Measurements from ENCODE around the gene ZBTB20. TPM values are rescaled to one million over a fixed set of nuclear protein-coding genes. Genes with fewer than 3 reads are reported as not detected.

Gene ZBTB20
- polyA plus RNA-seq, 4 donors: 0.27 to 2.2 (median 1.3) TPM

GRCh38 chr3:114718071-114718897 lies 428.8 kb downstream of the ZBTB20 start:
- DNase-seq (peak in 1 of 2 donors; percentile 24), FAIRE-seq (no peak)
- Histone ChIP-seq H3K36me3 (ENCODE audit: control insufficient read depth in 3 of 3, insufficient read depth in 2 of 3, low read depth in 1 of 3, low read length in 3 of 3) (peaks cover 0 to 1% (median 0%) of the 10 kb centered on the region in 3 donors), H3K4me3 (ENCODE audit: low read depth in 1 of 3, low read length in 3 of 3) (peak overlapping the region in 2 of 3 donors; percentile 10 to 23), H3K4me1 (ENCODE audit: control insufficient read depth in 3 of 3, insufficient read depth in 2 of 3, low read depth in 1 of 3, low read length in 2 of 3) (peaks cover 10 to 35% (median 15%) of the 10 kb centered on the region in 3 donors), H3K9me3 (ENCODE audit: control insufficient read depth in 2 of 2, insufficient read depth in 1 of 2, low read depth in 1 of 2, low read length in 1 of 2) (no peaks in the 10 kb centered on the region), H3K27ac (ENCODE audit: low read depth in 1 of 3, low read length in 2 of 3) (peak overlapping the region in 2 of 3 donors; percentile 4 to 49), H3K27me3 (ENCODE audit: control insufficient read depth in 3 of 3, insufficient read depth in 3 of 3, low read length in 3 of 3) (no peaks in the 10 kb centered on the region)
- WGBS, 3 donors: 13 to 65% (median 37%) methylated on average over 7 of the region's 7 CpGs

- DNase-seq (peak in 1 of 2 donors; percentile 40), FAIRE-seq (no peak)
- peaks cover 0 to 1% (median 0%) of the 10 kb centered on the region in 3 donors for H3K36me3 ChIP-seq (ENCODE audit: control insufficient read depth in 3 of 3, insufficient read depth in 2 of 3, low read depth in 1 of 3, low read length in 3 of 3)
- H3K4me3 ChIP-seq (ENCODE audit: low read depth in 1 of 3, low read length in 3 of 3): no peak overlapping the region
- H3K27ac ChIP-seq (ENCODE audit: low read depth in 1 of 3, low read length in 2 of 3): peak overlapping the region in 2 of 3 donors; percentile 7 to 39
- no peaks in the 10 kb centered on the region for H3K27me3 ChIP-seq (ENCODE audit: control insufficient read depth in 3 of 3, insufficient read depth in 3 of 3, low read length in 3 of 3)
- H3K9me3 ChIP-seq (ENCODE audit: control insufficient read depth in 2 of 2, insufficient read depth in 1 of 2, low read depth in 1 of 2, low read length in 1 of 2): no peaks in the 10 kb centered on the region
- H3K4me1 ChIP-seq (ENCODE audit: control insufficient read depth in 3 of 3, insufficient read depth in 2 of 3, low read depth in 1 of 3, low read length in 2 of 3): peaks cover 10 to 35% (median 15%) of the 10 kb centered on the region in 3 donors
Measured at GRCh38 chr3:114716916-114717315, 430.2 kb downstream of the ZBTB20 start.

- H3K4me1 ChIP-seq (ENCODE audit: control insufficient read depth in 3 of 3, insufficient read depth in 2 of 3, low read depth in 1 of 3, low read length in 2 of 3): peaks cover 10 to 35% (median 11%) of the 10 kb centered on the region in 3 donors
- H3K4me3 ChIP-seq (ENCODE audit: low read depth in 1 of 3, low read length in 3 of 3): no peak overlapping the region
- FAIRE-seq (no peak), DNase-seq (no peak)
- H3K27ac ChIP-seq (ENCODE audit: low read depth in 1 of 3, low read length in 2 of 3): no peak overlapping the region
- no peaks in the 10 kb centered on the region for H3K9me3 ChIP-seq (ENCODE audit: control insufficient read depth in 2 of 2, insufficient read depth in 1 of 2, low read depth in 1 of 2, low read length in 1 of 2)
- 51 to 80% (median 55%) methylated on average over 5 of the region's 5 CpGs for WGBS, 3 donors
- no peaks in the 10 kb centered on the region for H3K27me3 ChIP-seq (ENCODE audit: control insufficient read depth in 3 of 3, insufficient read depth in 3 of 3, low read length in 3 of 3)
- peaks cover 0 to 1% (median 0%) of the 10 kb centered on the region in 3 donors for H3K36me3 ChIP-seq (ENCODE audit: control insufficient read depth in 3 of 3, insufficient read depth in 2 of 3, low read depth in 1 of 3, low read length in 3 of 3)
Measured at GRCh38 chr3:114716126-114716525, 431.0 kb downstream of the ZBTB20 start.

GRCh38 chr3:114714957-114715460 lies 432.1 kb downstream of the ZBTB20 start:
- peak overlapping the region in 1 of 3 donors; percentile 17 for H3K4me3 ChIP-seq (ENCODE audit: low read depth in 1 of 3, low read length in 3 of 3)

GRCh38 chr3:114714237-114714636 lies 432.9 kb downstream of the ZBTB20 start:
- Histone ChIP-seq H3K27me3 (ENCODE audit: control insufficient read depth in 3 of 3, insufficient read depth in 3 of 3, low read length in 3 of 3) (no peaks in the 10 kb centered on the region), H3K9me3 (ENCODE audit: control insufficient read depth in 2 of 2, insufficient read depth in 1 of 2, low read depth in 1 of 2, low read length in 1 of 2) (no peaks in the 10 kb centered on the region), H3K36me3 (ENCODE audit: control insufficient read depth in 3 of 3, insufficient read depth in 2 of 3, low read depth in 1 of 3, low read length in 3 of 3) (peaks cover 0 to 1% (median 0%) of the 10 kb centered on the region in 3 donors), H3K4me1 (ENCODE audit: control insufficient read depth in 3 of 3, insufficient read depth in 2 of 3, low read depth in 1 of 3, low read length in 2 of 3) (peaks cover 10 to 30% (median 11%) of the 10 kb centered on the region in 3 donors), H3K4me3 (ENCODE audit: low read depth in 1 of 3, low read length in 3 of 3) (no peak overlapping the region), H3K27ac (ENCODE audit: low read depth in 1 of 3, low read length in 2 of 3) (no peak overlapping the region)
- DNase-seq (no peak), FAIRE-seq (no peak)
- WGBS, 3 donors: 67 to 74% (median 73%) methylated on average over 2 of the region's 2 CpGs

More at GRCh38 chr3:114714957-114715460, 432.1 kb downstream of the ZBTB20 start:
- H3K27ac ChIP-seq (ENCODE audit: low read depth in 1 of 3, low read length in 2 of 3): peak overlapping the region; percentile 0 to 41 (median 37)
- H3K36me3 ChIP-seq (ENCODE audit: control insufficient read depth in 3 of 3, insufficient read depth in 2 of 3, low read depth in 1 of 3, low read length in 3 of 3): peaks cover 0 to 1% (median 0%) of the 10 kb centered on the region in 3 donors
- no peaks in the 10 kb centered on the region for H3K9me3 ChIP-seq (ENCODE audit: control insufficient read depth in 2 of 2, insufficient read depth in 1 of 2, low read depth in 1 of 2, low read length in 1 of 2)
- H3K27me3 ChIP-seq (ENCODE audit: control insufficient read depth in 3 of 3, insufficient read depth in 3 of 3, low read length in 3 of 3): no peaks in the 10 kb centered on the region
- WGBS, 3 donors: 17 to 67% (median 45%) methylated on average over 7 of the region's 7 CpGs
- DNase-seq (peak; percentile 56), FAIRE-seq (no peak)
- peaks cover 10 to 35% (median 11%) of the 10 kb centered on the region in 3 donors for H3K4me1 ChIP-seq (ENCODE audit: control insufficient read depth in 3 of 3, insufficient read depth in 2 of 3, low read depth in 1 of 3, low read length in 2 of 3)

GRCh38 chr3:114712728-114713492 lies 434.2 kb downstream of the ZBTB20 start:
- H3K4me1 ChIP-seq (ENCODE audit: control insufficient read depth in 3 of 3, insufficient read depth in 2 of 3, low read depth in 1 of 3, low read length in 2 of 3): peaks cover 10 to 26% (median 11%) of the 10 kb centered on the region in 3 donors
- 94 to 98% (median 96%) methylated on average over 9 of the region's 9 CpGs for WGBS, 3 donors
- peaks cover 0 to 1% (median 0%) of the 10 kb centered on the region in 3 donors for H3K36me3 ChIP-seq (ENCODE audit: control insufficient read depth in 3 of 3, insufficient read depth in 2 of 3, low read depth in 1 of 3, low read length in 3 of 3)
- DNase-seq (no peak), FAIRE-seq (no peak)
- H3K4me3 ChIP-seq (ENCODE audit: low read depth in 1 of 3, low read length in 3 of 3): no peak overlapping the region
- H3K9me3 ChIP-seq (ENCODE audit: control insufficient read depth in 2 of 2, insufficient read depth in 1 of 2, low read depth in 1 of 2, low read length in 1 of 2): no peaks in the 10 kb centered on the region
- H3K27ac ChIP-seq (ENCODE audit: low read depth in 1 of 3, low read length in 2 of 3): no peak overlapping the region
- H3K27me3 ChIP-seq (ENCODE audit: control insufficient read depth in 3 of 3, insufficient read depth in 3 of 3, low read length in 3 of 3): no peaks in the 10 kb centered on the region

GRCh38 chr3:114711321-114711886 lies 435.7 kb downstream of the ZBTB20 start:
- no peaks in the 10 kb centered on the region for H3K27me3 ChIP-seq (ENCODE audit: control insufficient read depth in 3 of 3, insufficient read depth in 3 of 3, low read length in 3 of 3)
- H3K36me3 ChIP-seq (ENCODE audit: control insufficient read depth in 3 of 3, insufficient read depth in 2 of 3, low read depth in 1 of 3, low read length in 3 of 3): peaks cover 0 to 1% (median 0%) of the 10 kb centered on the region in 3 donors
- DNase-seq (no peak), FAIRE-seq (no peak)
- H3K9me3 ChIP-seq (ENCODE audit: control insufficient read depth in 2 of 2, insufficient read depth in 1 of 2, low read depth in 1 of 2, low read length in 1 of 2): no peaks in the 10 kb centered on the region
- H3K27ac ChIP-seq (ENCODE audit: low read depth in 1 of 3, low read length in 2 of 3): no peak overlapping the region
- H3K4me3 ChIP-seq (ENCODE audit: low read depth in 1 of 3, low read length in 3 of 3): no peak overlapping the region
- peaks cover 13 to 30% (median 17%) of the 10 kb centered on the region in 3 donors for H3K4me1 ChIP-seq (ENCODE audit: control insufficient read depth in 3 of 3, insufficient read depth in 2 of 3, low read depth in 1 of 3, low read length in 2 of 3)
- WGBS, 3 donors: 65 to 78% (median 76%) methylated on average over 2 of the region's 2 CpGs

GRCh38 chr3:114709102-114709501 lies 438.0 kb downstream of the ZBTB20 start:
- Histone ChIP-seq H3K4me3 (ENCODE audit: low read depth in 1 of 3, low read length in 3 of 3) (no peak overlapping the region), H3K27me3 (ENCODE audit: control insufficient read depth in 3 of 3, insufficient read depth in 3 of 3, low read length in 3 of 3) (no peaks in the 10 kb centered on the region), H3K36me3 (ENCODE audit: control insufficient read depth in 3 of 3, insufficient read depth in 2 of 3, low read depth in 1 of 3, low read length in 3 of 3) (no peaks in the 10 kb centered on the region), H3K27ac (ENCODE audit: low read depth in 1 of 3, low read length in 2 of 3) (no peak overlapping the region), H3K4me1 (ENCODE audit: control insufficient read depth in 3 of 3, insufficient read depth in 2 of 3, low read depth in 1 of 3, low read length in 2 of 3) (peaks cover 4 to 11% (median 9%) of the 10 kb centered on the region in 3 donors), H3K9me3 (ENCODE audit: control insufficient read depth in 2 of 2, insufficient read depth in 1 of 2, low read depth in 1 of 2, low read length in 1 of 2) (no peaks in the 10 kb centered on the region)
- 89 to 96% (median 90%) methylated on average over 1 of the region's 1 CpG for WGBS, 3 donors
- DNase-seq: no peak
- no peak for FAIRE-seq
